ENCODE results near the gene KBTBD2.
"Not testable (repeated sequence)": the region's sequence is repeated elsewhere in the genome, so short reads cannot be mapped to it uniquely, and the experiment has no call there.

DNA sequence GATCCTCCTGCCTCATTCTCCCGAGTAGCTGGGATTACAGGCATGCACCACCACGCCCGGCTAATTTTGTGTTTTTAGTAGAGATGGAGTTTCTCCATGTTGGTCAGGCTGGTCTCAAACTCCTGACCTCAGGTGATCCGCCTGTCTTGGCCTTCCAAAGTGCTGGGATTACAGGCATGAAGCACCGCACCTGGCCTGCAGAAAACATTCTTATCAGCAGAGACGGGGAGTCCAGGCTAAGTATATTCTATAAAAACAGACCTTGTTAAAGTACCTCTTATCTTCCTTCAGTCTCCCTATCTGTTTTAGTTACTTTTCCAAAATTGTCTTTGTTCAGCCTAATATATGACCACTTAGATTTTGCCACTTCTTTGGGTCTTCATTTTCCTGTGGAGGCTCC is 5.8 kb upstream of the KBTBD2 start:
- TF ChIP-seq EZH2phosphoT487 (IDR thresholded peaks at IDR 0.05; ENCODE audit: low read depth): not testable (repeated sequence)
- TF ChIP-seq, protein P1, sequence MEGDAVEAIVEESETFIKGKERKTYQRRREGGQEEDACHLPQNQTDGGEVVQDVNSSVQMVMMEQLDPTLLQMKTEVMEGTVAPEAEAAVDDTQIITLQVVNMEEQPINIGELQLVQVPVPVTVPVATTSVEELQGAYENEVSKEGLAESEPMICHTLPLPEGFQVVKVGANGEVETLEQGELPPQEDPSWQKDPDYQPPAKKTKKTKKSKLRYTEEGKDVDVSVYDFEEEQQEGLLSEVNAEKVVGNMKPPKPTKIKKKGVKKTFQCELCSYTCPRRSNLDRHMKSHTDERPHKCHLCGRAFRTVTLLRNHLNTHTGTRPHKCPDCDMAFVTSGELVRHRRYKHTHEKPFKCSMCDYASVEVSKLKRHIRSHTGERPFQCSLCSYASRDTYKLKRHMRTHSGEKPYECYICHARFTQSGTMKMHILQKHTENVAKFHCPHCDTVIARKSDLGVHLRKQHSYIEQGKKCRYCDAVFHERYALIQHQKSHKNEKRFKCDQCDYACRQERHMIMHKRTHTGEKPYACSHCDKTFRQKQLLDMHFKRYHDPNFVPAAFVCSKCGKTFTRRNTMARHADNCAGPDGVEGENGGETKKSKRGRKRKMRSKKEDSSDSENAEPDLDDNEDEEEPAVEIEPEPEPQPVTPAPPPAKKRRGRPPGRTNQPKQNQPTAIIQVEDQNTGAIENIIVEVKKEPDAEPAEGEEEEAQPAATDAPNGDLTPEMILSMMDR (IDR thresholded peaks at IDR 0.05; ENCODE audit: low read depth, low read length): not testable (repeated sequence)

All from OCI-LY3 (cell line).